ENCODE data around the gene OTOP1.
"Not testable (repeated sequence)": the region's sequence is repeated elsewhere in the genome, so short reads cannot be mapped to it uniquely, and the experiment has no call there.

Gene OTOP1

DNA sequence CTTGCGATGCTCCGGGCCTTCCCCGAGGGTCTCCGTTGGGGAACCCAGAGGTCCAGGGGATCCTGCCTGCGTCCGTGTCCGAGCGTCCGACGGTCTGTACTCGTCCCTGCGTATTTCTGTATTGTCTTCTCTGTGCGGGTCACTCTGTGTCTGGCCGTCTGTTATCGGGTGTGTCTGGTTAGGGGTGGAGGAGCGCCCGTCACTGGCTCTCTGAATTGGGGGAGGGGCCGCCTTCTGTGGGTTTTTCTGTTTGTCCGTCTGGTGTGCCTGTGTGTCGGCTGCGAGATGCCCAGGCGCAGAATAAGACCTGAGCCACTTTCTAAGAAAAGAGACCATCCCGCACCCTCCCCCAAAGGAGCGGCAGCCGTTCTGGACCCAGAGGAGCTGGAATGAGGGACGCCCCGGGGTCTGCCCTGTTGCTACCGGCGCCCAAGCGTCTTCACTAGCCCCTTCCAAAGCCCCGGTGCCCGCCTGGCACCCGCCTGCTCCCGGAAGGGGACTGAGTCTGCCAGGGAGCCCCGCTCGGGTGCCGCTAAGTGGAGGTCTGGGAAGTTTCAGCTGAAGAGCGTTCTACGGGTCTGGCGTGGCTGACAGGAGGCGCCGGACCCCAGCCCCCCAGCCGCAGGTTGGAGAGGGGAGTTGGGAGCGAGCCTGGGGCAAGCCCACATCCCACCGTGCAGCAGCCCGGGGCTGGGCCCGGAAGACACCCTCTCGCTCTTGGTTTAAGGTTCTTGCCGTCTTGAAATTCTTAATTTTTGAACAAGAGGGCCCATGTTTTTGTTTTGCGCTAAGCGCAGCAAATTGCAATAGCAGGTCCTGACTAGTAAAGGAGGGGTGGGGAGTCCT is 1.0 kb upstream of the OTOP1 start:
- DNase-seq (ENCODE audit: low read depth) = no peak

DNA sequence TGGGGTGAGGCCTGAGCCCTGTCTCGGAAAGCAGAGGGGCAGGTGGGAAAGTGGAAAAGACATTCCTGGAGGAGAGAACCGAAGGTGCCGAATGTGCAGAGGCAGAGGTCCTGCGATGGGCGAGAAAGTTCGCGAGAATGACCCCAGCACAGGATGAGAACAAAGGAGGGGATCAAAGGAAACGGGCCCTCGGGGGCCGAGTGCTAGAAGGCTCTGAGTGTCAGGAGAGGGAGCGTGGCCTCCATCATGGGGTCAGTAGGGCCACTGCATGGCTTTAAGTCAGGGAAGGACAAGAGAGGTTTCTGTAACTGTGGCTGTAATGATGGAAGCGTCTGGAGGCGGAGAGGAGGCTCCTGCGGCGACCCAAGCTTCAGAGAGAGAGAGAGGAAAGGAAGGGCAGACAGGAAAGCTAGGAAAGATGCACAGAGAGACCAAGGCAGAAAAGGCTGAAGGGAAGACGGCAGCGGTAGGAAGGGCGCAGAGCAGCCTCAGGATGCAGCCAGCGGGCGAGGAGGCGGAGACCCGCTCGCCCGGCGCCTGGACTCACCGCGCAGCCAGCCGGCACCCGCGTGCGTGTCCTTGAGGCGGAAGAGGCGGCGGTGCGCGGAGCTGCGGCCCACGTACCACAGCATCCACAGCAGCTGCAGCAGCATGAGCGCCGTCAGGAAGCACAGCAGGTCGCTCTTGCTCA is 669 bp downstream of the OTOP1 start:
- DNase-seq (ENCODE audit: low read depth) = no peak

GRCh38 chr4:4217113-4217512 is 9.6 kb downstream of the OTOP1 start:
- DNase-seq (ENCODE audit: low read depth) = no peak

- no peak for DNase-seq (ENCODE audit: low read depth)
Measured at GRCh38 chr4:4216648-4217047, 10.1 kb downstream of the OTOP1 start.

GRCh38 chr4:4213674-4214073 is 13.1 kb downstream of the OTOP1 start:
- not testable (repeated sequence) for DNase-seq (ENCODE audit: low read depth)

DNA sequence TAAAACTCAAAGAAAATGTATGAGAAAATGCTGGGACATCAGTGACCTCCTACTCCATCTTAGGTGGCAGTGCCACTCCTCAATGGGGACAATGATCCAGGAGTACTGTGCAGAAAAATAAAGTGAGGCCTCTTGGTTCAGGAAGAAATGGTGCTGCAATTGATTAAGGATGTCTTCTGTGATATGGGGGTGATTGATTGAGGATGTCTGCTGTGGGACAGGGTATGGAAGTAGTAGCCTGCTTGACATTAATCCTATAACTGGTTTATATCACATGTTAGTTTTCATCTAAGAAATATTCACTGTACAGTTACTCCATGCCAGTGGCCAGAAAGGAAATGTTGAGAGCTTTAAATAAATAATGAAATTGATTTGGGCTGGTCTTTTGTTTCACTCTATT is 20.5 kb downstream of the OTOP1 start:
- DNase-seq (ENCODE audit: low read depth) = no peak

- DNase-seq (ENCODE audit: low read depth) = no peak
Measured at GRCh38 chr4:4204401-4204745, 22.4 kb downstream of the OTOP1 start.

DNA sequence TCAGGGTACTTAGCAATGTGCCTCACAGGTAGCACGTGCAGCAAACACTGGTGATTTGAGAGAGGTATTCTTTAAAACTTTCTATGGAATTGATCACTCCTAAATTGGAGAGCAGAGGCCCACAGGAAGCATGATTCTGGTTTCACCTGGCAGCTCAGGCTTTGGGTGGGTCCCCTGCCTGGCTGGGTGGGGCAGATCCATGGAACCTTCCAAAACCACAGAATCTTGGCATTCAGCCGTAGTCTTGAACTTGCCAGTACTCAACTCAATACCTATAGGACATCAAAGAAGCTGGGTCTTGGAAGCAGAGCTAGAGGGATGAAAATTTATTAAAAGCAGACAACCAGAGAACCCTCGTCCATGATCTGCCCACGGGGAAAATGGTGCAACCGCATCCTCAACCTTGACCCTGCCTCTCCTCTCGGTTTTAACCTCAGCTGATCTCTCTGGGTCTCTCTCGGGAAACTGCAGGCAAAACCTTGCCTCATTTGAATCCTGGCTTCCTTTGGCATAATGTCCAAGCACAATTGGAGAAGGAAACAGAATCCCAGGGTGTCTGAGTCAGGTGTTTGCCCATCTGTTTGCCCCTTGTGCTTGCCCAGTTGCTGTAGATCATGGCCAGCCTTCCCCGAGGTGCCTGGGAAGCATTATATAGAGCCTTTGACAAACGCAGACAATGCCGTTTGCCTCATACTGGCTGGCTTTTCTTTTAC is 22.9 kb downstream of the OTOP1 start:
- DNase-seq (ENCODE audit: low read depth) = no peak

GRCh38 chr4:4202510-4202909 is 24.2 kb downstream of the OTOP1 start:
- no peak for DNase-seq (ENCODE audit: low read depth)

DNA sequence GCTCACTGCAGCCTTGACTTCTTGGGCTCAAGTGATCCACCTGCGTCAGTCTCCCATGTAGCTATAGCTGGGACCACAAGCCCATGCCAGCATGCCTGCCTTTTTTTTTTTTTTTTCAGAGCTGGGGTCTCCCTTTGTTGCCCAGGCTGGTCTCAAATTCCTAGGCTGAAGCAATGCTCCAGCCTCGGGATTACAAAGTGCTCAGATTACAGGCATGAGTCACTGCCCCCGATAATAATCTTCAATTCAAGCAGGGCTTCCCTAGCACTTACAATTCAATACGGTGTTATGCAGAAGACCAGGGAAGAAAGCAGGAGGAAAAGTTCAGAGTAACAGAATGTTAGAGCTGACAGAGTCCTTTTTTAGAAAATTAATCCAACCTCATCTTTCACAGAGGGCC is 26.1 kb downstream of the OTOP1 start:
- DNase-seq (ENCODE audit: low read depth) = no peak

DNA sequence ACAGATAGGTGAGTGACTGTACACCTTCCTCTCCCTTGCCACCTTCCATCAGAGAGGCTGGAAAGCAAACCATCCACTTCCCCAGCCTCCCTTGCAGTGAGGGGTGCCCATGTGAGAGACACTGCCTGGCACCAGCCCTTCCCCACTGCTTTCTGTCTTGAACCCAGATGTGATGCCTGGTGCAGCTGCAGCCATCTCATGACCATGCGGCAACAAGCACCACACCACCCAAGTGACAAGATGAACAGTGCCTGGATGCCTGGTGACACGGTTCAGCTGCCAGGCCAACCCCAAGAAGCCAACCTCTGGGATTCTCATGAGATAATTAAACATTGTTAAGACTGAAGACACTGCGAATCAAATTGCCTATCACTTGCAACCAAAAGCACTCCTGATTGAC is 31.4 kb downstream of the OTOP1 start:
- DNase-seq (ENCODE audit: low read depth) = no peak

- DNase-seq (ENCODE audit: low read depth) = not testable (repeated sequence)
Measured at GRCh38 chr4:4188557-4188956, 38.2 kb downstream of the OTOP1 start.

DNA sequence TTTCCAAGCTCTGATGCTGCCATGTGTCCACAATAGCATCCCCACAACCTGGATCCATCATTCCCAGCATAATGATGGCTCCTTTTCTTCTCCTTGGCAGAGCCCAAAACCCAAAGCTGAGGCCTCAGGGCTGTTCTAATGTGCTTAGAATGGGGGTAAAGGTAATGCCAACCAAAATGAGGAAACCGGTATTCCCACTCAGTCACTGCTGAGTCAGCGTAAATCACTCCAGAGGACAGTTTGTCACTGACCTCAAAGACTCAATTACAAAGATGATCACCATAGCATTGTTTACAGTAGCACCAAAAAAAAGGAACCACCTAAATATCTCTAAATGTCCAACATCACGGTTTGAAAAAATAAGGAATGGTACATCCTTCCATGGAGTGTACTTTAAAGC is 41.2 kb downstream of the OTOP1 start:
- DNase-seq (ENCODE audit: low read depth) = no peak

DNA sequence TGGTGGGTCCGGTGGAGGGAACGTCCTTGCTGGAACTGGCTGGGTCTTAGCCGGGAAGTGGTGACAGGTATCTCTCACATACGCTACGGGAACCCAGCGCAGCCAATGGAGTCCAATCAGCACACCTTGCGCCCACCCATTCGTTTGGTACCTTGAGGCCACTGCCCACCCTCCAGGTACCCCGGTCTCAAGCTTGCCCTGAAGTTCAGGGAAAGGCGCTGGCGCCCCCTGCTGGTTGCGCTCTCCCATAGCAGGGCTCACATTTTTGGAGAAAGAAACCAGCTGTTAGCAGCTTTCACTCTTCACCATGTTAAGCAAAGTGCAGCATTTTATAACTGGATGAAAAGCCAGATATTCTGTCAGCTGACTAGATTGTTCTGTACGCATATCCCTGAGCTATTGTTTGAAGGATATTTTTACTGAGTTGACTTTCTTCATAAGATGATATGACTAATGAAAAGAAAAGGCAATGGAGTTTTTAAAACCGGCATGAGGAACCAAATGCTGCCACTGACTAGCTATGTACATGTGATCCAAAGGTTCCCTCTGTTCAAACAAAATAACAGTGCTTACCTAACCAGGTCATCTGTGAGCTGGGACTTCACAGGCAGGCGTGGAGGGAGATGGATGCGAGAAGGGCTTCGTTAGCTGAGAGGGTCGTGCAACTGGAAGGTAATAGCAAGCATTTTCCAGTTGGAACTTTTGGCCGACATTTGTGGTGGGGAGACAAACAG is 43.7 kb downstream of the OTOP1 start:
- DNase-seq (ENCODE audit: low read depth) = no peak

DNA sequence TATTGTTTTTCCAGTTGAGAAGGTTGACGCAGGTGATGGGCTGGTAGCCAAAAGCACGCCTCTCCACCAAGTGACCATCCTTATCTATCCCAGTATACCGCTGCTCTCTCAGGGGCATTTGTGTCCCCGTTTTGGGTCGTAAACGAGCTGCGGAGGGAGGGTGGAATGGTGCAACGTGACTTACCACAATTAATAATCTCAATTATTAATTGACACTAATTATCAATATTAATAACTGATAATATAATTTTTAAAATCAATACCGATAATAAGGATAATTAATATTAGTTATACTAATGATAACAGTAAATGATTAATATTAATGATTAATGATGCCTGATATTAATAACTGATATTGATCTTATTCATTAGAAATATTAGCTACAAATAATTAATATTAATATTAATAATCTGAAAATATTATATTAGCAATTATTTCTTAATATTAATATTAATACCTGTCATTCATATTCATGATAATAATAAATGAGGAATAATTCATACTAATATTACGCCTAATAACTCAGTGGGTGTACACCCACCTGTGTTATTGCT is 56.1 kb downstream of the OTOP1 start:
- no peak for DNase-seq (ENCODE audit: low read depth)

DNA sequence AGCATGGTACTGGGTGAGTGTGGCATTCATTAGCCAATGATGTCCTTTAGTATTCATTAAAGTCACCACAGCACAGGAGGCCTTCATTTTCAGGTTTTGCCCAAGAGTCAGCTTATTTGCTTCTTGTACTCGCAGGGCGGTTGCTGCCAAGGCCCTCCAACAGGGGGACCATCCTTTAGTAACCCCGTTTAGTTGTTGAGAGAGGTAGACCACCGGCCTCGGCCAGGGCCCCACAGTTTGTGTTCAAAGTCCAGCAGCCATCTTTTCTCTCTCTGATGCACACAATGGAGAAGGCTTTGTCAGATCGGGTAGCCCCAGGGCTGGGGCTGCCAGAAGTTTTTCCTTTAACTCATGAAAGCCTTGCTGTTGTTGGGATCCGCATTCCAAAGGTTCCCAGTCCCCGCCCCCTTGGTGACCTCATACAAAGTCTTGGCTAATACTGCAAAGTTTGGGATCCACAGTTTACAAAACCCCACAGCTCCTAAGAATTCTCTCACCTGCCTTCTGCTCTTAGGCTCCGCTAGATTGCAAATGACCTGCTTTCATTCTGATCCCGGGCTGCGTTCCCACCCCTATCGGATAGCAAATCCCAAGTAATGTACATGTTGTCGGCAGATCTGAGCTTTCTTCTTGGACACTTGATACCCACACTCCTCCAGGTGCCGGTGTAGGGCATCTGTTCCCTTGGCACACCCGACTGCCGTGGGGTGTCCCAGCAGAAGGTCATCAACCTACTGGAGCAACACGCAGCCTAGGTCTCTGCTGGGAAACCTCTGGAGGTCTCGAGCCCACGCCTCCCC is 58.5 kb downstream of the OTOP1 start:
- not testable (repeated sequence) for DNase-seq (ENCODE audit: low read depth)

GRCh38 chr4:4166986-4167385 is 59.7 kb downstream of the OTOP1 start:
- DNase-seq (ENCODE audit: low read depth) = not testable (repeated sequence)

DNA sequence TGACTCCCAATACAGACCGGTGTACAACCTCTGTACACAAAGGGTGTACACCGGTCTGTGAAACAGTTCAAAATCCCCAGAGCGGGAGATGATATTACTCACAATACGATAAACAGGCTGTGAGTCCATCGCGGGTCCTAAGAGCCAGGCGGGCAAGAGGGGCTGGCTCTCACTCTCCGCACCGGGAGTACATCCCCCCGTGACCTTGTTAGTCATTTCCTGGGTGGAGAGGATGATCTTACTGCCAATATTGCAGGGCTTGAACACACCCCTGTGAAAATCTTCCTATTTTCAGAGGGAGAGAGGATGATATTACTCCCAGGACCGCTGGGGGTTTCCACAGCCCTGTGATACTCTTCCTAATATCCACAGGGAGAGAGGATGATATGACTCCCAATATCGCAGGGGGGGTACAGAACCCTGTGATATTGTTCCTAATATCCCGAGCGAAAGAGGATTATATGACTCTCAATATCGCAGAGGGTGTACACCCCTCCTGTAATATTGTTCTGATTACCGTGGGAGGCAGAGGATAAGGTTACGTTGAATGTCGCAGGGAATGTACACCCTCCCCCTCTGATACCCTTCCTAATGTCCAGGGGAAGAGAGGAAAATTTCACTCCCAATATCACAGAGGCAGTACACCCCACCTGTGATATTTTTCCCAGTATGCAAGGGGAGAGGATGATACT is 60.9 kb downstream of the OTOP1 start:
- not testable (repeated sequence) for DNase-seq (ENCODE audit: low read depth)

DNA sequence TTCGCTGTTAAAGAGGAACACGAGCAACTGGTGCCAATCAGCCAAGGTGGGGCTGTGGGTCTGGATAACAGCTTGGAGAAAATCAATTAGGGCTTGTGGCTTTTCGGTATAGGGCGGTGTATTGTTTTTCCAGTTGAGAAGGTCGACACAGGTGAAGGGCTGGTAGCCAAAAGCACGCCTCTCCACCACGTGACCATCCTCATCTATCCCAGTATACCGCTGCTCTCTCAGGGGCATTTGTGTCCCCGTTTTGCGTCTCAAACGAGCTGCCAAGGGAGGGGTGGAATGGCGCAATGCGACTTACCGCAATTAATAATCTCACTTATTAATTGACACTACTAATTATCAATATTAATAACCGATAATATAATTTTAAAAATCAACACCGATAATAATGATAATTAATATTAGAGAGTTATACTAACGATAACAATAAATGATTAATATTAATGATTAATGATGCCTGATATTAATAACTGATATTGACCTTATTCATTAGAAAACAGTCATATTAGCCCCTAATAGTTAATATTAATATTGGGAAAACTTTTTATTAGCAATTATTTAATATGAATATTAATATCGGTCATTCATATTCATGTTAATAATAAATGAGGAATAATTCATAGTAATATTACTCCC is 62.1 kb downstream of the OTOP1 start:
- DNase-seq (ENCODE audit: low read depth) = not testable (repeated sequence)

DNA sequence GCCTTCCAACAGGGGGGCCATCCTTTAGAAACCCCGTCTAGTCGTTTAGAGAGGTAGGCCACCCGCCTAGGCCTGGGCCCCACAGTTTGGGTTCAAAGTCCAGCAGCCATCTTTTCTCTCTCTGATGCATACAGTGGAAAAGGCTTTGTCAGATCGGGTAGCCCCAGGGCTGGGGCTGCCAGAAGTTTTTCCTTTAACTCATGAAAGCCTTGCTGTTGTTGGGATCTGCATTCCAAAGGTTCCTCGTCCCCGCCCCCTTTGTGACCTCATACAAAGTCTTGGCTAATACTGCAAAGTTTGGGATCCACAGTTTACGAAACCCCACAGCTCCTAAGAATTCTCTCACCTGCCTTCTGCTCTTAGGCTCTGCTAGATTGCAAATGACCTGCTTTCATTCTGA is 64.5 kb downstream of the OTOP1 start:
- DNase-seq (ENCODE audit: low read depth) = not testable (repeated sequence)

All from fibroblast of the conjunctiva (primary cell).